K562 treated with DMSO at 1 percent for 24 hours (cell line): ENCODE results near the gene TRNAU1AP. TPM values are rescaled to one million over a fixed set of nuclear protein-coding genes. Genes with fewer than 3 reads are reported as not detected.

Experiments
- total RNA-seq: library from RNA; unstranded; fragments of 300-600 nt; gene quantifications from 2 replicates; pipeline ENCODE4 v1.2.3, GENCODE V29; 2022; ENCODE audit warnings: low read depth; ENCODE audit not compliant: insufficient read depth

Gene TRNAU1AP
- 34.3 and 36.4 TPM in 2 replicates for total RNA-seq

DNA sequence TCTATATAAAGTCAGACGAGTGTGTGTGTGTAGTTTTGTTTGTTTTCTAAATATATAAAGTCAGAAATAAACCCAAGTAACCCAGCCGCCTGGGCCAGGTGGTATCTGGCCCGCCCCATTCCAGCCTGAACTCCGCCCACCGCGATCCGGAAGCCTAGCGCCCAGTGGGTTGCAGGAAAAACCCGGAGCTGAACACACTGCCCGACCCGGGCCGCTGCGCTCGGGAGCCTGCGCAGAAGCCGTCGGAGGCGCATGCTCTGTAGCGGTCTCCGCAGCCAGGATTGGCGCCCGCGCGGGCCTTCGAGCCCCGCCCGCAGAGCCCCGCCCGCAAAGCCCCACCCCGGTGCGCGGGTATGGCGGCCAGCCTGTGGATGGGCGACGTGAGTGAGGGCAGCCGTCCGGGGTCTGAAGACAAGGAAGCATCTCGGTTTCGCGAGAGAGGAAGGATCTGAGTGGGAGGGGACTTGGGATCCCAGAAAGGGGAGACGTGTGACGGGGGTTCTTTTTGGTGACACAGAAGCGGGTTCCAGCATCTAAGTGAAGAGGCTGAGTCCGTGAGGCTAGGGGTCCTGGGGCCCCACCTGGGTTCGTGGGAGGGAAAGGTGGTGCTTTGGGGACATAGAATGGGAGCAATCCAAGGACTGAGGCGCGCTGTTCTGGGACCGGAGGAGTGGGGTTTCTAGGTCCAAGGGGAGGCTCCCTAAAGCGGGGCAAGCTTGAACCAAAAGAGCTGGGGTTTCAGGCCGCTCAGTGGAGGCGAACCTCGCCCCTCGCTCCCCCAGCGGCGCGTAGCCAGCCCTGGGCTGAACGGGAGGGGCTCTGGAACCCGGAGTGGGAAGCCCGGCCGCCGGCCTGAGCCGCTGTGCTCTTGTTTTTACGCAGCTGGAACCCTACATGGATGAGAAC lies at the start of gene TRNAU1AP:
TRNAU1AP (plus strand) TSS at position 328 of the 906 bp plus-strand sequence; CDS start at position 354, 26 bp downstream.

DNA sequence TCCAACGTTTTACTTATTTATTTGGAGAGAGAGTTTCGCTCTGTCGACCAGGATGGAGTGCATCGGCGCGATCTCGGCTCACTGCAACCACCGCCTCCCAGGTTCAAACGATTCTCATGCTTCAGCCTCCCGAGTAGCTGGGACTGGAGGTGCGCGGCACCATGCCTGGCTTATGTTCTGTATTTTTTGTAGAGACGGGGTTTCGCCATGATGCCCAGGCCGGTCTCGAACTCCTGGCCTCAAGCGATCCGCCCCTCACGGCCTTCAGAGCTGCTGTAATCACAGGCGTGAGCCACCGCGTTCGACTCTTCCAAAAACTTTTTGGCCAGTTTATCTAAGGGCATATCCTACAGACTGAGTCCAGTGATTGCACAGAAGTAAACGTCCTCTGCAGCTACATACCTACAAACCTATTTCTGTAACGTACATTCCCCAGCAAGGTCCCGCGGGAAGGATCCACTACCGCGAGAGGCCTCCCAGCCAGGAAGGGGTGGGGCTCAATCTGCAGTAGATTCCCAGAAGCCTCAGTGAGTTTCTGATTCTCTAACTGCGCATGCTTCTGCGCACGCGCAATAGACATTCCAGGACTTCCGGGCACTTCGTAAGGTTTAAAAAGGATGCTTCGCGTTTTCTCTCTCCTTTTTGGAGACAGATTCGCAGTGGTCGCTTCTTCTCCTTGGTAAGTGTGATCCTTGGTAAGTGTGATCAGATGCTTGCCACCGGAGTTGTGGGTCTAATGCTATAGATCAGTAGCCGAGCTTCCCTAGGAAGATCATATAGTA lies 47.3 kb upstream of the TRNAU1AP start, which contains the start of gene RCC1:
RCC1 (plus strand) TSS at position 638 of the 782 bp plus-strand sequence. CDS start 23,824 bp downstream, outside the sequence.

DNA sequence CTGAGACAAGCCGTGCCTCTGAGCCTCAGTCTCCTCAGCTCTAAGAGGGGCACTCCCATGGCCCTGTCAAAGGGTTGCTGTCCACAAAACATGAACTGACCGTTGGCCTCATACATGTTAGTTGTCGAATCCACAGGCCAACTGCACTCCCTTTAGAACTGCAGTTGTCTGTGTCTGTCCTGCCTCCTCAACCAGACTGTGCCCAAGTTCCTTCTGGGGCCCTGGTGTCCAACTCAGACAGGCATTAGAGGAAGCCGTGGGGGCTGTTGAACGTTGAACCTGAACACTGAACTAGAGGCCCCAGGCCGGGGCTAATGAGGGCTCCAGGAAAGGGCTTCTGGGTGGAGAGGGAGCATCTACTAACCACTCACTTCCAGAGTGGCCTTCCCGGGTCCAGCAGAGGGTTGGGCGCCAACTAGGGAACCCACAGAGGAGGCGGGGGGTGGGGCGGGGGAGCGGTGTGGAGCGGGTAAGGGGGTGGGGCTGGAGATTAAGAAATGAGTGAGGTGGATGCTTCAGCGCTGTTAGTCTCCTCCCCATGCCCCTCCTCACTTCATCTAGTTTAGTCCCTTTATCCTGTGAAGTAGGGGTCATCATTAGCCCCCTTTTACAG lies 38.9 kb downstream of the TRNAU1AP start, which contains the start of gene RAB42:
RAB42 (plus strand) TSS at position 558 of the 613 bp plus-strand sequence. CDS start 247 bp downstream, outside the sequence.

Other genes starting within 250 kb of the TRNAU1AP start
- 31.4 and 35.0 TPM in 2 replicates for gene MED18, start 224.0 kb upstream of the TRNAU1AP start, total RNA-seq
- gene PHACTR4, start 183.3 kb upstream of the TRNAU1AP start, total RNA-seq = 25.3 and 27.5 TPM in 2 replicates
- 226 and 229 TPM in 2 replicates for gene RCC1, start 47.0 kb upstream of the TRNAU1AP start, total RNA-seq
- 0.49 and 2.0 TPM in 2 replicates for gene RAB42, start 39.2 kb downstream of the TRNAU1AP start, total RNA-seq
- 49.8 and 54.3 TPM in 2 replicates for gene TAF12, start 90.0 kb downstream of the TRNAU1AP start, total RNA-seq
- not detected in 2 replicates for gene RNU11, start 95.5 kb downstream of the TRNAU1AP start, total RNA-seq
- gene GMEB1, start 115.7 kb downstream of the TRNAU1AP start, total RNA-seq = 11.0 and 11.5 TPM in 2 replicates
- gene YTHDF2, start 183.9 kb downstream of the TRNAU1AP start, total RNA-seq = 62.3 and 66.8 TPM in 2 replicates